Measurements from ENCODE around the gene BHLHE23.
A peak's percentile ranks its signal among the peaks of the same experiment; 100 is the strongest.

Gene BHLHE23

DNA sequence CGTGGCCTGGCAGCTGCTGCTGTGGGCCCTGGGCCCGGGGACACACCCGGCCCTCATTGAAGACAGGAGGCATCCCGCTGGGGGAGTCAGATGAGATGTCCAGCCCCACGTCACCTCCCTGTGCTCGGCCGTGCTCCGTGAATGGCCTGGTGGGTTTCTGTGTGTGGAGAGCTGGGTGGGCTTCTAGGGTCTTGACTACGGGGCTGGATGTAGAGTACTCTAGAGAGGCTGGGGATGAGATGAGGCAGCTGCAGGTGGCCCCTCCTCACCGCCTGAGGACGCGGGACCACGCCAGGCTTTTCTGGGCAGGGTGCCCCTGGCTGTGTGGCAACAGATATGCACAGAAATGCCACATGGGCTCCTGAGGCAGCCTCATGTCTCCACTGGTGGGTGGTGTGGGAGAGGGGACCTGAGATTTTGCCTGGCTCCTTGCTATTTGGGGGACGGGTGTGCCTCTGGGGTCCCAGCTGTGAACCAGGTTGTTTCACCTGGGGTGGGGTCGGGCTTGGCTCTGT is 8.4 kb upstream of the BHLHE23 start:
- Mint-ChIP-seq H3K4me3 (no peak overlapping the region), H3K4me1 (ENCODE audit: low read depth) (peaks cover 3% of the 10 kb centered on the region), H3K36me3 (ENCODE audit: low read depth) (peaks cover 2% of the 10 kb centered on the region), H3K9me3 (peaks cover 11% of the 10 kb centered on the region), H3K27me3 (ENCODE audit: low read depth) (peaks cover 60% of the 10 kb centered on the region), H3K27ac (no peak overlapping the region)
- no peak for DNase-seq (ENCODE audit: low spot score)

DNA sequence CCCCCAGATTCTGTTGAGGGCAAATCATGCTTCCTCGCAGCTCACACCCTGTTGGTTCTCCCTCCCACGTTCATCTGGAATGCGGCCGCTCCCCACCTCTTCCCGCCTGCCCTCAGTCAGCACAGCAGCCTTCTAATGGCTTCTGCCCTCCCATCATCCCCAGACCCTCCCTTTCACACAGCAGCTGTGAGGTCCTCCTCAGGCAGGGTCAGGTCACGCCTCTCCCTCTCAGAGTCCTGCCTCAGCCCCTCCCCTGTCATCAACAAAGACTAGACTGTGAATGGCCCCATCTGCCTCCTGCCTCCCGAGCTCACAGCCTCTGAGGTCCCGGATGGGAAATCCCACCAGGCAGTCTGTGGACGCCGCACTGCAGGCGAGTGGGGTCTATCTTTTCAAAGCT is 7.9 kb upstream of the BHLHE23 start:
- H3K27ac Mint-ChIP-seq = no peak overlapping the region

DNA sequence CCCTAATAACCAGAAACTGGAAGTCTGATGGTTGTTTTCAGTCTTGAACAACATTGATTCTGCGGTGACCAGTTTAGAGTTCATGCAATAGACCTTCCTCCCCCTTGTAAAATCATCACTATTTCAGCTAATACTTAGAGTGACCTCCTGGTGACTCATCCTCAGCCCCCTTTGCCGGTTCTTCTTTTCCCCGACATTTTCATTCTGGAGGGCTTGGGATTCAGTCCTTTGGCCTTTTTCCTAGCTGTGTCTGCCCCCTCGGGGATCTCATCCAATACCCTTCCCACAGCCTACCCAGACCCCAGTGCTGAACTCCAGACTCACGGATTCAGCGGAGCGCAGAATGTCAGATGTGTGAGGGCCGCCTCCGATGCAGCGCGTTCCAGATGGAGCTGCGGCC is 7.5 kb upstream of the BHLHE23 start:
- Mint-ChIP-seq H3K27ac (no peak overlapping the region), H3K36me3 (ENCODE audit: low read depth) (peaks cover 2% of the 10 kb centered on the region), H3K27me3 (ENCODE audit: low read depth) (peaks cover 63% of the 10 kb centered on the region), H3K9me3 (peaks cover 11% of the 10 kb centered on the region), H3K4me1 (ENCODE audit: low read depth) (peaks cover 6% of the 10 kb centered on the region), H3K4me3 (no peak overlapping the region)
- no peak for DNase-seq (ENCODE audit: low spot score)

More for the DNA sequence above, 7.9 kb upstream of the BHLHE23 start:
- Mint-ChIP-seq H3K9me3 (peaks cover 11% of the 10 kb centered on the region), H3K27me3 (ENCODE audit: low read depth) (peaks cover 63% of the 10 kb centered on the region), H3K36me3 (ENCODE audit: low read depth) (peaks cover 2% of the 10 kb centered on the region), H3K4me1 (ENCODE audit: low read depth) (peaks cover 6% of the 10 kb centered on the region), H3K4me3 (no peak overlapping the region)
- no peak for DNase-seq (ENCODE audit: low spot score)

DNA sequence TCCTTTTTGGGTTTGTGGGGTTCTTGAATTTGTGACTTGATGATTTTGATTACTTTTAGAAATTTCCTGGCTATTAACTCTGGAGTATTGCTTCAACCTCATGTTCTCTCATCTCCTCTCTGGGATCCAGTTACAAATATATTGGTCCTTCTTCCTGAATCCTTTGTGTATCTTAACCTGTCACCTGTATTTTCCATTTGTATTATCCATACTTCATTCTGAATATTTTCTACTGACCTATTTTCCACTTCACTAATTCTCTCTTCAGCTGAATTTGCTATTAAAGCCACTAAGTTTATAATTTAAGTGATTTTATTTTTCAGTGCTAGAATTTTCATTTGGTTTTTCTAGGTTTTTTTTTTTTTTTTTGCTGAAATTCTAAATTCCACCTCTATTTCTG is 6.4 kb upstream of the BHLHE23 start:
- Mint-ChIP-seq H3K36me3 (ENCODE audit: low read depth) (peaks cover 4% of the 10 kb centered on the region), H3K4me1 (ENCODE audit: low read depth) (peaks cover 12% of the 10 kb centered on the region), H3K4me3 (no peak overlapping the region), H3K27ac (no peak overlapping the region), H3K9me3 (peaks cover 11% of the 10 kb centered on the region), H3K27me3 (ENCODE audit: low read depth) (peaks cover 68% of the 10 kb centered on the region)
- DNase-seq (ENCODE audit: low spot score) = no peak

DNA sequence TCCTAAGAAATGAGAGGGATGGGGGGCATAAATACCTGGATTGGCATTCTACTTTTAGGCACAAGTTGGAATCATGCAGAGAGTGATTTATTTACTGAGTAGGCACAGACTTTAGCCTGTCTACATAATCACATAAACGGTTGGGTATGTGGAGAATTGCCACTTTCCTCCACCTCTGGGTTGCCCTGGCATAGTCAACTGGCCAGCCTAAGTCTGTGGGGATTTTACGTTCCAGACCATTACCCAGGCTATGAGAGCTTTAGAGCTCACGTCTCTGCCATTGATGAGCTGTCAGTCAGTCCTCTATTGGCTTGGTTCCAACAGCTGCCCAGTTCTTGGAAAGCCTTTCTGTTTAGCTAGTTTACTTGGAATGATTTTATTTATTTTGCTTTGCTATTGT is 5.0 kb upstream of the BHLHE23 start:
- DNase-seq (ENCODE audit: low spot score) = no peak
- peaks cover 11% of the 10 kb centered on the region for H3K9me3 Mint-ChIP-seq
- peaks cover 12% of the 10 kb centered on the region for H3K4me1 Mint-ChIP-seq (ENCODE audit: low read depth)
- H3K36me3 Mint-ChIP-seq (ENCODE audit: low read depth) = peaks cover 4% of the 10 kb centered on the region
- no peak overlapping the region for H3K27ac Mint-ChIP-seq
- peaks cover 80% of the 10 kb centered on the region for H3K27me3 Mint-ChIP-seq (ENCODE audit: low read depth)
- no peak overlapping the region for H3K4me3 Mint-ChIP-seq

DNA sequence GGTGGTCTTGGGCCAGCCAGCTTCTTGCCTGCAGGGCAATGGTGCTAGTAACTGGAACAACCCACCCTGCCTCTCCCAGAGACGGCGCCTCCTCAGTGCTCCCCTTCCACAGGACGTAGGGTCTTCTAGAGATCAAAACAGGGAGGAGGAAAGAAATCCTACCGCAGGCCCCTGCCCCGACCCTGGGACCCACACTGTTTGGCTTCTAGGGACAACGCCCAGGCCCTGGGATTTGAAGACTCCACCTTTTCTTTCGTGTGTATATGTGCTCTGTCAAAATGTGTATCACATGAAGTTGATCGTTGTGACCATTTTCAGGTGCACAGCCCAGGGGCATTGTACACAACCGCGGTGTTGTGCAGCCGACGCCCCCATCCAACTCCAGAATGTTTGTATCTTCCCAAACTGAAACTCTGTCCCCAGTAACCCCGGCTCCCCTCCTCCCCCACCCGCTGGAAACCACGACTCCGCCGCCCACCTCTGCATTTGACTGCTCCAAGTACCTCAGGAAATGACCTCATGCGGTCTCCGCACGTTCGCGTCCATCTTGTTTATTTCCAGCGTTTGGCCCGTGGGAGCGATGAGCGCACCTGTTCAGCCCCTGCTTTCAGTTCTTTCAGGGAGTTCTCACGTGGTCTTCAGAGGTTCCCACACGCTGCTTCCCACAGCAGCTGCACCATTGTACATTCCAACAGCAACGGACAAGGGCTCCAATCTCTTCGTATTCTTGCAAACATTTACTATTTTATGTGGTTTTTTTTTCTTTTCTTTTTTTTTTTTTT is 3.4 kb upstream of the BHLHE23 start:
- Mint-ChIP-seq H3K4me1 (ENCODE audit: low read depth) (peaks cover 12% of the 10 kb centered on the region), H3K9me3 (peaks cover 11% of the 10 kb centered on the region), H3K27ac (peak overlapping the region; percentile 37), H3K27me3 (ENCODE audit: low read depth) (peaks cover 82% of the 10 kb centered on the region), H3K36me3 (ENCODE audit: low read depth) (peaks cover 4% of the 10 kb centered on the region), H3K4me3 (peak overlapping the region; percentile 83)
- DNase-seq (ENCODE audit: low spot score) = peak; percentile 64

DNA sequence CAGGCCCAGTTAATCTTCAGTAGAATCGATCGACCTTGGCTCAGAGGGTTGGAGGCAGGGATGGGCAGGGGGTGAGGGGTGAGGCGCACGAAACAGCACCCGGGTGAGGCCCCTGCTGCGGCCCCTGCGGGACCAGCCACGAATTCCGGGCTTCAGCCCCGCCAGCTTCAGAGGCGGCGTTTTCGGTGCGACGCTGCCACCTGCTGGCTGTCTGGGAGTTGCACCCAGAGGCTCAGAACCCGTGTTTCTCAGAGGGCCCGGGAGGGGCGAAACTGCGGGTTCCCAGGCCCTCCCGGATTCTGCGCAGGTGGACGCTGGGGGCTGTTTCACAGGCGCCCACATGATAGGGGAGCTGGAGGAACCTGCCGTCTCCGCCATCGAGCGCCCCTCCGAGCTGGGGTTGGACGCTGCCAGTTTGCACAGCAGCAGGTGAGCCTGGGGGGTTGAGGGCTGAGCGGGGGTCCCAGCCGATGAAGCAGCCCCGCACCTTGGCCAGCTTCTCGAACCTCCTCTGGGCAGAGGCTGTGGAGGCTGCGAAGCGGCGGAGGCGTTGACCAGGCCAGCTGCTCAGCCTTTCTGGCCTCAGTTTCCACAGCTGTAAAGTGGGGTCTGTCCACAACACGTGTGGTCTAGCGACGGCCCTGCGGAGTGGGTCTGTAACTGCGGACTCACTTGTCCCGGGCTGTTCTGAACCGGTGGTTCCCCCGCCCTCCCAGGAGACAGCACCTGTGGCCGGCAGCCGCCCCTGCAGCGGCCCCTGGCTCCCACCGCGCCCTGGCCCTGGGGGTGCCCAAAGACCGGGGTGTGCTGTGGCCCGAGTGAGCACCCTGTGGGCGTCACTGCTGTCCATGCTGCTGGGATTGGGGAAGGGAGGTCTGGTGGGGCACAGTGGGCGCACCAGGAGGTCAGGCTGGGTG is 2.5 kb upstream of the BHLHE23 start:
- Mint-ChIP-seq H3K36me3 (ENCODE audit: low read depth) (peaks cover 4% of the 10 kb centered on the region), H3K9me3 (peaks cover 11% of the 10 kb centered on the region), H3K27ac (peak overlapping the region; percentile 68), H3K27me3 (ENCODE audit: low read depth) (peaks cover 77% of the 10 kb centered on the region), H3K4me1 (ENCODE audit: low read depth) (peaks cover 12% of the 10 kb centered on the region), H3K4me3 (peak overlapping the region; percentile 54)
- DNase-seq (ENCODE audit: low spot score) = peak; percentile 73

DNA sequence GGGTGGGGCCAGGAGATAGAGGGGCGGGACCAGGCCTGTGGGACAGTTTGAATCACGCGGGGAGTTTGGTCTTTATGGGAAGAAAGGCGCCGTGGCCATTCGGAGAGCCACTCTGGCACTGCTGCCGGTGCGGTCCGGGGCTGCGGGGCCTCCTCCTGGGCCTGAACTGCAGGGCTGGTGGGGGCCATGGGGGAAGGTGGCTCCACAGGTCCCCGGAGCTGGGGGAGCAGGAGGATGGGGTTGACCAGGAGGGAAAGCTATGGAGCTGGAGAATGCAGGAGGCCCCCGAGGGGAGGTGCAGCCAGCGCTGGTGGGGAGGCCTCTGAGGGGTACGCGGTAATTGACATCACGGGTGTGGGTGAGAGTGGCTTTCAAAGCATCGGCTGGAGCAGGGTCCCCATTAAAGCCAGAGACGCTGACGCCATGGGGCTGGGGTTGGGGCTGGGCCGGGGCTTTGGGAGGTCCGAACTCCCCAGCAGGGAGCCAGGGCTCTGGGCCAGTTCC is 1.8 kb upstream of the BHLHE23 start:
- Mint-ChIP-seq H3K9me3 (peaks cover 7% of the 10 kb centered on the region), H3K4me1 (ENCODE audit: low read depth) (peaks cover 12% of the 10 kb centered on the region), H3K27me3 (ENCODE audit: low read depth) (peaks cover 76% of the 10 kb centered on the region), H3K36me3 (ENCODE audit: low read depth) (peaks cover 2% of the 10 kb centered on the region), H3K27ac (peak overlapping the region; percentile 68), H3K4me3 (peak overlapping the region; percentile 54)
- DNase-seq (ENCODE audit: low spot score) = no peak

DNA sequence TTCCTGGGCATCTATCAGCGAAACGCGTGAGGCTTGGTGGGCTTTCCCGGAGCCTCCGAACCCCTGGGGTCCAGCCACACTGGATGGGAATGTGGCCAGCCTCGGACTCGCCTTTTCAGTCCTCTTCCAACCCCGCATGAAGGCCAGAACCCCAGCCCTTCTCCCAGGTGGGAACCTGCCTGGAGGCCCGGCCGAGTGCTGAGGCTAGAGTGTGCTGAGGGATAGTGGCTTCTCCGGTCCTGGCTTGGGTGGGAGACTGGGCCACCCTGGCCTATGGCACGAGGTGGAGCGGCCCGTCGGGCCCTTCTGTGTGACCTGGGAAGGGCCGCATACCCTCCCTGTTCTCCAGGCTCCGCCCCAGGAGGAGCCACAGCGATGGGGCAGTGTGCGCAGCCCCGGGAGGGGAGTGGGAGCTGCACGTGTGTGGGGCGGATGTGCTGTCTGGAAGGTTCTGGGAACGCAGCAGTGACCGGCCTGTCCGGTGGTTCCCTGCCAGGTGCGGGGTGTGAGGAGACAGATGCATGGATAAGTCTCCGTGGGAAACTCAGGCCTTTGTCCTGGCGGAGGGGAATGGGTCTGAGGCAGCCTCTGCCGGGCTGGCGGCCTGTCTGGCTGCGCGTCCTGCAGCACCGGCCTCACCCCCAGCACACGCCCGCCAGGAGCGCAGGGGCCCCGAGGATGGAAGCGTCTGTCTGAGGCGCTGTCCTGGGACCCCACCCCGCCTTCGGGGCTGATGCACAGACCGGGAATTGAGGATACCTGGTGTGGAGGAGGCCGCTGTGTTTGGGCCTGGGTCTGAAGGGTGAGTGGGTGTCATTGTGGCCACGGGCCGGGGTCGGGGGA is 1.1 kb upstream of the BHLHE23 start:
- H3K36me3 Mint-ChIP-seq (ENCODE audit: low read depth) = peaks cover 2% of the 10 kb centered on the region
- H3K4me3 Mint-ChIP-seq = no peak overlapping the region
- no peak overlapping the region for H3K27ac Mint-ChIP-seq
- no peaks in the 10 kb centered on the region for H3K9me3 Mint-ChIP-seq
- peaks cover 12% of the 10 kb centered on the region for H3K4me1 Mint-ChIP-seq (ENCODE audit: low read depth)
- no peak for DNase-seq (ENCODE audit: low spot score)
- H3K27me3 Mint-ChIP-seq (ENCODE audit: low read depth) = peaks cover 76% of the 10 kb centered on the region

DNA sequence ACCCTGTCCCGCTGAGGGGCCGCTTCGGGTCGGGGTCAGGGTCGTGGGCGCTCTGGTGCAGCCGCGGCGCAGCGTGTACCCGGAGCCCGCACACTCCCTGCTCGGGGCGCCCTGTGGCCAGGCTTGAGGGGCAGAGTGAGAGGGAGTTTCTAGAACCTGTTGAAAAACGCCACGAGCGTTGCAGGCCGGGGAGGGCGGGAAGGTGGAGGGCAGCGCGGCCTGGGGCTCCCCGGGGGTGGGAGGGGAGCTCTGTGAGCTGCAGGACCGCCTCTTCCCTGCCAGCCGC is 539 bp upstream of the BHLHE23 start:
- H3K4me1 Mint-ChIP-seq (ENCODE audit: low read depth) = peaks cover 12% of the 10 kb centered on the region
- no peaks in the 10 kb centered on the region for H3K9me3 Mint-ChIP-seq
- H3K36me3 Mint-ChIP-seq (ENCODE audit: low read depth) = peaks cover 2% of the 10 kb centered on the region
- no peak for DNase-seq (ENCODE audit: low spot score)
- no peak overlapping the region for H3K27ac Mint-ChIP-seq
- H3K4me3 Mint-ChIP-seq = no peak overlapping the region
- peaks cover 76% of the 10 kb centered on the region for H3K27me3 Mint-ChIP-seq (ENCODE audit: low read depth)

DNA sequence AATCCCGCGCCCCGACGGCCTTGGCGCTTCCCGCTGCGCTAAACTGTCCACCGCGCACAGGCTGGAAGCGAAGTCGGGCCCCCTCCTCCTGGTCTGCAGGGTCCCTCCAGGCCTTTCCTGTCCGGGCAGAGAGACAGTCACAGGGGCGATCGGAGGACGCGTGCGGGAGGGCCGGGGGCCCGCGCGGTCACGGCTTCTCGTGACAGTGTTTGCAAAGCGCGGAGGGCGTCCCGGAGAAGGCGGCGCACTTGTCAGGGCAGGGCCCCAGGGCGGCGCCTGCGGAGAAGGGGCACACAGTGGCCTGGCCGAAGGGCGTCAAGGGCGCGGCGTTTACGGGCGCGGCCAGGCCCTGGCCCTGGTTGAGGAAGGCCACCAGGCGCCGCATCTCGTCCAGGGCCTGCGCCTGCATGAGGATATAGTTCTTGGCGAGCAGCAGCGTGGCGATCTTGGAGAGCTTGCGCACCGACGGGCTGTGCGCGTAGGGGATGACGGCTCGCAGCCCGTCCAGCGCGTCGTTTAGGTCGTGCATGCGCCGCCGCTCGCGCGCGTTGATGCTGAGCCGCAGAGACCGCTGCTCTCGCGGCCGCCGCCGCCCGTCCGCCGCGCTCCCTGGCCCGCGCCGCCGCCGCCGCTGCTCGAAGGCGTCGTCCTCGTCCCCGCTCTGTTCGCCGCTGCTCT is 763 bp downstream of the BHLHE23 start:
- Mint-ChIP-seq H3K27me3 (ENCODE audit: low read depth) (peaks cover 73% of the 10 kb centered on the region), H3K36me3 (ENCODE audit: low read depth) (peaks cover 2% of the 10 kb centered on the region), H3K9me3 (no peaks in the 10 kb centered on the region), H3K4me3 (no peak overlapping the region), H3K27ac (peak overlapping the region; percentile 52), H3K4me1 (ENCODE audit: low read depth) (peaks cover 12% of the 10 kb centered on the region)
- DNase-seq (ENCODE audit: low spot score) = no peak

DNA sequence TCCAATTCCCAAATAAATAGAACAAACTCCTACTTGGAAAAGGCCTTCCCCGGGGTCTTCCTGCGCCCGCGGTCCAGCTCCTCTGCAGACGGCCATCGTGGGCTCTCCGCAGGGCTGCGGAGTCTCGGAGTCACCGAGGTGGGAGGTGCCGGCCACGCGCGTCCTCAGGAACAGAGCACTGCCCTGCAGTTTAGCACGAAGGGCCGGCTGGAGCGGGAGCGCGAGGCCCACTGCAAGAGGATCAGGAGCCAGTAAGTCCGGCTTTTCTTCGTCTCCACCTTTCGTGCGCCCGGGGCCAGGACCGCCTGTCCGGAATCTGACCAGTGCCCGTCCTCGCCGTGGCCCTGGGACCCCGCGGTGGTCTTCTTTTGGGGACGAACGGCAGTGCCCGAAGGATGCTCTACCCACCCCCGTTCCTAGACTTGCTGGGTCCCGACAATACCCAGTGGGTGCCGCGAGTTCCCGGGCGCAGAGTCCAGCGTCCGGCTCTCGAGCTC is 1.4 kb downstream of the BHLHE23 start:
- no peak for DNase-seq (ENCODE audit: low spot score)
- H3K27me3 Mint-ChIP-seq (ENCODE audit: low read depth) = peaks cover 74% of the 10 kb centered on the region
- peaks cover 11% of the 10 kb centered on the region for H3K4me1 Mint-ChIP-seq (ENCODE audit: low read depth)
- no peaks in the 10 kb centered on the region for H3K9me3 Mint-ChIP-seq
- peak overlapping the region; percentile 52 for H3K27ac Mint-ChIP-seq
- no peak overlapping the region for H3K4me3 Mint-ChIP-seq
- H3K36me3 Mint-ChIP-seq (ENCODE audit: low read depth) = peaks cover 2% of the 10 kb centered on the region

Data from T-helper 2 cell treated with Interferon-gamma antibody and Interleukin-4, amounts not matched to agents 5 μg/mL and 100 μg/mL, for 36 hours (primary cell).